Measurements from ENCODE around the gene HBB.

HBB gene

GRCh38 chr11:5227681-5228080 lies 810 bp upstream of the HBB start:
- peak; percentile 81 for DNase-seq (ENCODE audit: low spot score)

DNA sequence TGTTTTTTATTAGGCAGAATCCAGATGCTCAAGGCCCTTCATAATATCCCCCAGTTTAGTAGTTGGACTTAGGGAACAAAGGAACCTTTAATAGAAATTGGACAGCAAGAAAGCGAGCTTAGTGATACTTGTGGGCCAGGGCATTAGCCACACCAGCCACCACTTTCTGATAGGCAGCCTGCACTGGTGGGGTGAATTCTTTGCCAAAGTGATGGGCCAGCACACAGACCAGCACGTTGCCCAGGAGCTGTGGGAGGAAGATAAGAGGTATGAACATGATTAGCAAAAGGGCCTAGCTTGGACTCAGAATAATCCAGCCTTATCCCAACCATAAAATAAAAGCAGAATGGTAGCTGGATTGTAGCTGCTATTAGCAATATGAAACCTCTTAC lies 1.4 kb downstream of the HBB start:
- peak; percentile 88 for DNase-seq (ENCODE audit: low spot score)

DNA sequence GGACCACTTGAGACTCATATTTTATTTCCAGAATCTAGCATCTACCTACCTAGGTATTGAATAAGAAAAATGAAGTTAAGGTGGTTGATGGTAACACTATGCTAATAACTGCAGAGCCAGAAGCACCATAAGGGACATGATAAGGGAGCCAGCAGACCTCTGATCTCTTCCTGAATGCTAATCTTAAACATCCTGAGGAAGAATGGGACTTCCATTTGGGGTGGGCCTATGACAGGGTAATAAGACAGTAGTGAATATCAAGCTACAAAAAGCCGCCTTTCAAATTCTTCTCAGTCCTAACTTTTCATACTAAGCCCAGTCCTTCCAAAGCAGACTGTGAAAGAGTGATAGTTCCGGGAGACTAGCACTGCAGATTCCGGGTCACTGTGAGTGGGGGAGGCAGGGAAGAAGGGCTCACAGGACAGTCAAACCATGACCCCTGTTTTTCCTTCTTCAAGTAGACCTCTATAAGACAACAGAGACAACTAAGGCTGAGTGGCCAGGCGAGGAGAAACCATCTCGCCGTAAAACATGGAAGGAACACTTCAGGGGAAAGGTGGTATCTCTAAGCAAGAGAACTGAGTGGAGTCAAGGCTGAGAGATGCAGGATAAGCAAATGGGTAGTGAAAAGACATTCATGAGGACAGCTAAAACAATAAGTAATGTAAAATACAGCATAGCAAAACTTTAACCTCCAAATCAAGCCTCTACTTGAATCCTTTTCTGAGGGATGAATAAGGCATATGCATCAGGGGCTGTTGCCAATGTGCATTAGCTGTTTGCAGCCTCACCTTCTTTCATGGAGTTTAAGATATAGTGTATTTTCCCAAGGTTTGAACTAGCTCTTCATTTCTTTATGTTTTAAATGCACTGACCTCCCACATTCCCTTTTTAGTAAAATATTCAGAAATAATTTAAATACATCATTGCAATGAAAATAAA lies 2.1 kb downstream of the HBB start:
- peak; percentile 90 for DNase-seq (ENCODE audit: low spot score)

DNA sequence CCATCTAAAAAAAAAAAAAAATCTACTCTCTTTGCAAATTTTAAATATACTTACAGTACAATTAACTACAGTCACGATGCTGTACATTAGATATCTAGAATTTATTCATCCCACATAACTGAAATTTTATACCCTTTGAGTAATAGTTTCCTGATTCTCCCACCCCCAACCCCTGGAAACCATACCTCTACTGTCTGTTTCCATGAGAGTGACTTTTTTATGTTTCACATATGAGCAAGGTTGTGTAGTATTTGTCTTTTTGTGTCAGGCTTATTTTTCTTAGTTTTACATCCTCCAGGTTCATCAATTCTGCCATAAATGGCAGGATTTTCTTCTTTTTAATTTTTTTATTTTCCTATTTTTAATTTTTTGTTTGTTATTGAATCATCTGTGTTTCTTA lies 3.2 kb downstream of the HBB start:
- DNase-seq (ENCODE audit: low spot score) = peak; percentile 83

DNA sequence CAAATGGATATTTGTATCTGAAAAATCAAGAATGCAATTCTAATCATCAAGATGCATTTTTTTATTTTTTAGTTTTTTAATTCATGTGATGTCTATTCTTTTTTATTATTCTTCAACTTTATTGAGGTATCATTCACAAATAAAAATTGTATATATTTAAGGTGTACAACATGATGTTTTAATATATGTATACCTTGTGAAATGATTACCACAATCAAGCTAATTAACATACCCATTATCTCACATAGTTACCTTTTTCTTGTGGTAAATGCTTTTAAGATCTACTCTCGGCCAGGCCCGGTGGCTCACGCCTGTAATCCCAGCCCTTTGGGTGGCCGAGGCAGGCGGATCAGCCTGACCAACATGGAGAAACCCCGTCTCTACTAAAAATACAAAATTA lies 3.7 kb downstream of the HBB start:
- peak; percentile 67 for DNase-seq (ENCODE audit: low spot score)

- DNase-seq (ENCODE audit: low spot score) = no peak
Measured at GRCh38 chr11:5210376-5210885, 16.4 kb downstream of the HBB start.

DNA sequence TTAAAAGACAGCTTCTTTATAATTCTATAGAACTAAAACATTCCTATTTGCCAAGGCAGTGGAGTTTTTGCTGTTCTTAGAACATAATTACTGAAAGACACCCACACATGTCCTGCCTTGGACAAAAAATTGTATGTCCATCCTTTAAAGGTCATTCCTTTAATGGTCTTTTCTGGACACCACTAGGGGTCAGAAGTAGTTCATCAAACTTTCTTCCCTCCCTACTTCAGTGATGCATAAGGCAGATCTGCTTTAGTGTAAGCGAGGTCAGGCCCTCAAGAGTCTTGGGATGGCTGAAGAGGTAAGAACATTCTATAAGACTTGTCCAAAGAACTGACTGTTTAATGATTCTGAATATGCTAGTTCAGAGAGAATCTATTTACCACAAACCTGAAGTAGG lies 22.1 kb downstream of the HBB start:
- peak; percentile 92 for DNase-seq (ENCODE audit: low spot score)

- DNase-seq (ENCODE audit: low spot score) = no peak
Measured at GRCh38 chr11:5203366-5203765, 23.5 kb downstream of the HBB start.

DNA sequence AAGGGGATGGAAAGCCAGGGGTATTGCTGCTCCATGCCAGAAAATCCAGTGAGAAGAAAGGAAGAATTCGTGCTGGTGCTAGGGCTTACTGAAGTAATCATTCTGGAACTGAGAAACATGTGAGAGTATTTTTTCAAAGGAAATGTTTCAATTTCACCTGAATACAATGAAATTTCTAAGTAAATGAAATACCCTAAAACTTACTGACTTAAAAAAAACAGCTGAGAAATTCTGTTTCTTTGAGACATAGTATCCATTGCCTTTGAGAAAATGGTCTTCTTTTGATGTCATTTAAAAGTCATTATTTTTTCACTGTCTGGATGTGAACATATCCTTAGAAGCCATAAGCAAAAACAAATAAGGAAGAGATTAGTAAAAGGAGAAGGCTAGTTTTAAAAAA lies 26.3 kb downstream of the HBB start, which contains the start of gene OR51V1:
OR51V1 (minus strand) TSS at position 101 of the 400 bp plus-strand sequence; CDS start at position 101, 0 bp downstream.
- no peak for DNase-seq (ENCODE audit: low spot score)

- no peak for DNase-seq (ENCODE audit: low spot score)
Measured at GRCh38 chr11:5198285-5198684, 28.6 kb downstream of the HBB start.

DNA sequence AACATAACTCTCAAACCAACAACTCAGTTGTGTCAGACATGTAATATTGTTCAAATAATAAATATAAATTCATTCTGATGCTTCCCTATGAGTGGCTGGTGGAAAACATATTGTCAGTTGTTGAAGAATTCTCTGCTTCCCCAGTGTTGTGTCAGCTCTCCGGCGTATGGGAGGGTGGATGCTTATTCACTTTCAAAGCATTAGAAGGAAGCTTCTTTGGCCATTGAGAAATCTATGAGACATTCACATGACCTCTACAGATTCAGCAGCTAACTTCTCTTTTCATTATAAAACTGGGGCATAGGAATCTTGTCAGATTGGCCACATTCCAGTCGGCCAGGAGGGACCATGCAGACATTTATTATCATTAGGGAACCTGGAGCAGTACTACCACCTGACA lies 29.3 kb downstream of the HBB start:
- DNase-seq (ENCODE audit: low spot score) = no peak

GRCh38 chr11:5196731-5197130 lies 30.1 kb downstream of the HBB start:
- no peak for DNase-seq (ENCODE audit: low spot score)

DNA sequence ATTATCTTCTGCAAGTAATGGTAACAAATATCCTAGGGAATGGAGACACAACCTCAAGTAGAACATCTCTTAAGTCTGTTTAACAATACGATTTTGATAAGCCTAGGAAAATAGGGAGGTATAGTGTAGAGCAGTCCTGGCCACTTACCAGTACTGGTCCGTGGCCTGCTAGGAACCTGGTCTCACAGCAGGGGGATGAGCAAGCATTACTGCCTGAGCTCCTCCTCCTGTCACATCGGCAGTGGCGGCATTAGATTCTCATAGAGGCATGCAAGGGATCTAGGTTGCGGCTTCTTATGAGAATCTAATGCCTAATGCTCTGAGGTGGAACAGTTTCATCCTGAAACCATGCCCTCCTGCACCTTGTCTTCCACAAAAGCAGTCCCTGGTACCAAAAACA lies 30.8 kb downstream of the HBB start:
- DNase-seq (ENCODE audit: low spot score) = no peak

- DNase-seq (ENCODE audit: low spot score) = no peak
Measured at GRCh38 chr11:5192738-5193137, 34.1 kb downstream of the HBB start.

DNA sequence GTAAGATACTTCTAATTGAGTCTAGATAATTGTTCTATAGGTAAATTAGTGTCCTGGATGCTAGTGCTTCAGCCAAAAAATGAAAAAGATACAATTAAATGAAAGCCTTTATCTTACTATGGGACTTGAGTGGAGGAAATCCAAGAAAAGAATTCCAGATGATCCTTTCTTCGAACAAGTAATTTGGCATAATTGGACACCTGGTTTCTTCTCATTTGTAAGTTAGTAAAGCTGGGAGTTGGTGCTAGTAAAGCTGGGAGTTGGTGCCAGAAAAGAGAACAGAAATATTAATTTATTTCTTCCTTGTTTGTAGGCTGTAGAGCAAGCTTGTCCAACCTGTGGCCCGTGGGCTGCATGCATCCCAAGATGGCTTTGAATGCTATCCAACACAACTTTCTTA lies 38.7 kb downstream of the HBB start:
- DNase-seq (ENCODE audit: low spot score) = no peak

- DNase-seq (ENCODE audit: low spot score) = no peak
Measured at GRCh38 chr11:5178046-5178837, 48.6 kb downstream of the HBB start.

Measured in hematopoietic multipotent progenitor cell treated with erythropoietin and hydrocortisone succinate and interleukin-3 and kit ligand, for 17 days (in vitro differentiated cells).